GM15510 (cell line): ENCODE measurements around the gene ZNF668.

Source experiments
- POLR2A ChIP-seq: IDR thresholded peaks from 3 replicates; pipeline ENCODE4 v1.6.1; 2011; ENCODE audit warnings: borderline replicate concordance; ENCODE audit not compliant: insufficient read length; ENCODE audit errors: extremely low read depth

The ZNF668 gene

GRCh38 chr16:31087481-31087880, 13.4 kb upstream of the ZNF668 start:
- TF ChIP-seq POLR2A, result no peak

- no peak for TF ChIP-seq POLR2A
Measured at GRCh38 chr16:31086629-31086906, 12.5 kb upstream of the ZNF668 start.

DNA sequence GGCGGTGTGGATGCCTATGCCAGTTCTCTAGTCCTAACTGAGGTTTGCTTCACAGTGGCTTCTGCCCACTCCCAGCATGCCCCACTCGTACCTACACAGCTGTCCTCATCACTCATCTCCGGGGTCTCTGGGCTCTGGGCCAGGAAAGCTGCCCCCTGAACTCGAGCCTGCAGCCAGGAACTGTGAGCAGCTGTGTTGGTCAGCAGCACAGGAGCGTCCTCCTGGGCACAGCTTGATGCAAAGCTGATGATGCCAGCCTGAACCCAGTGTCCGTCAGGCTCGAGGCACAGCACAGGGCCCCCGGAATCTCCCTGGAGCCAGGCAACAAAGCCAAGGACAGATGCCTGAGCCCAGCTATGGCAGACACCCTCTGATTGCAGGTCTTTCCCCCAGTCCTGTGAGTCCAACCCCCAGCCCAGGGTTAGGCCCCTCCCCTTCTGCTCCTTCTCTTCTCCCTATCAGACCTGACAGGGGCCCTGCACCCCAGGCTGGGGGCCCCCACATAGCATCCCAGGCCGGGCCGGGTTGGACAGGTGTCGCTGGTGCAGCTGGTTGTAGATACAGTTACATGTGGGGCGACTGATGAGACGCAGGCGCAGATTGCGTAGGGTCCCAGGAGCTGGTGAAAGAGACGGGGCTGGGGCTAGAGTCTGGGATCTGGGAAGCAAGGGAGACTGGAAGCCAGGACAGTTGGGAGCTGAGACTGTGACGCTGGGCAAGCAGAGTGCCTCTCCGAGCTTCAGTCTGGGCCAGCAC, 12.0 kb upstream of the ZNF668 start:
- TF ChIP-seq POLR2A, result no peak

- no peak for TF ChIP-seq POLR2A
Measured at GRCh38 chr16:31085411-31085810, 11.4 kb upstream of the ZNF668 start.

GRCh38 chr16:31084584-31085302, 10.7 kb upstream of the ZNF668 start:
- TF ChIP-seq POLR2A, result no peak

GRCh38 chr16:31083981-31084380, 9.9 kb upstream of the ZNF668 start:
- no peak for TF ChIP-seq POLR2A

- TF ChIP-seq POLR2A, result no peak
Measured at GRCh38 chr16:31083556-31083955, 9.5 kb upstream of the ZNF668 start.

DNA sequence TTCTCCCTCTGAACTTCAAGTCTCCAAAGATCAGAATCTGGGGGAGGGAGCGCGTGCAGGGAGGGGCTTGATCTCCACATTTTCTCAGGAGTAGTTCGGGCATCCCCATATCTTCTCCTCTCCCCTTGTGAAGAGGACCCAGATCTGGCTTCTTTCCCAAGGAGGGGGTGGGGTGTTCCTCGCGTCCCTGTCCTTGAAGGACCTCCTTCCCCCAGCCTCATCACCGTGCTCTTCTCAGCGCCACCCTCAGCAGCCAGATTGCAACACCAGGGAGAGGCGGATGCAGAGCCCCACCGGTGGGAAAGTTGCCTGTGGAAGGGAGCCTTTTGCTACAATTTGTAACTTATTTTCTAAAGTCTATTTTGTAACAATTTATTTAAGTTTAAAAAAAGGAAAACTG, 9.0 kb upstream of the ZNF668 start:
- TF ChIP-seq POLR2A, result no peak

DNA sequence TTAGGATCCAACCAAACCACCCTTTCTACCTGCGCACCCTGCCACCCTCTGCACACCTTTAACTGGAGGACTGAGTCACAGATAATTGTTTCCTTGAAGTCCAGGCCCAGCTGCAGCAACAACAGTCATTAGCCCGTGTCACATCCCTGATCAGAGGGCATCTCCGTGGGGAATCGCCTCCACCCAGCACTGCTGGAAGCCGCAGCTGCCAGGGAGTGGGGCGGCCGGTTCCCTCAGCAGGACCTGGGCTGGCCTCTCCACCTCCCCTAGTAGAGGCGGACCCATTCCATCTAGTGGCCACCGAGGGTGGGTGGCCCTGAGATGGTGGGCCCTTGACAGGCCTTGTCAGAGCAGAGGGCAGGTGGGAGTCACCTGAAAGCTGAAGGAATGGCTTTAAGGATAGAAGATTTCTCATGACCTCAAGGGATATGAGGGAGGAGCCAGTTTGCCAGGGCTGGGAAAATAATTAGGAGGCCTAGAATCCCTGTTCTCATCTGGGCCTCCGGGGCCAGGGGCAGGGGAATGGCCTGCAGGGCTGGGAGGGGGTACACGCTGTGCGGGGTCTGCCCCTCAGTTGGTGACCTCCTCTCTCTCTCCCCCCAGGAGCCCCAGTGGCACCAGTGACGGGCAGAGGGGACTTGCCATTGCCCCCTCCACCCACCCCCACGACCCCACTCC, 8.5 kb upstream of the ZNF668 start:
- no peak for TF ChIP-seq POLR2A

DNA sequence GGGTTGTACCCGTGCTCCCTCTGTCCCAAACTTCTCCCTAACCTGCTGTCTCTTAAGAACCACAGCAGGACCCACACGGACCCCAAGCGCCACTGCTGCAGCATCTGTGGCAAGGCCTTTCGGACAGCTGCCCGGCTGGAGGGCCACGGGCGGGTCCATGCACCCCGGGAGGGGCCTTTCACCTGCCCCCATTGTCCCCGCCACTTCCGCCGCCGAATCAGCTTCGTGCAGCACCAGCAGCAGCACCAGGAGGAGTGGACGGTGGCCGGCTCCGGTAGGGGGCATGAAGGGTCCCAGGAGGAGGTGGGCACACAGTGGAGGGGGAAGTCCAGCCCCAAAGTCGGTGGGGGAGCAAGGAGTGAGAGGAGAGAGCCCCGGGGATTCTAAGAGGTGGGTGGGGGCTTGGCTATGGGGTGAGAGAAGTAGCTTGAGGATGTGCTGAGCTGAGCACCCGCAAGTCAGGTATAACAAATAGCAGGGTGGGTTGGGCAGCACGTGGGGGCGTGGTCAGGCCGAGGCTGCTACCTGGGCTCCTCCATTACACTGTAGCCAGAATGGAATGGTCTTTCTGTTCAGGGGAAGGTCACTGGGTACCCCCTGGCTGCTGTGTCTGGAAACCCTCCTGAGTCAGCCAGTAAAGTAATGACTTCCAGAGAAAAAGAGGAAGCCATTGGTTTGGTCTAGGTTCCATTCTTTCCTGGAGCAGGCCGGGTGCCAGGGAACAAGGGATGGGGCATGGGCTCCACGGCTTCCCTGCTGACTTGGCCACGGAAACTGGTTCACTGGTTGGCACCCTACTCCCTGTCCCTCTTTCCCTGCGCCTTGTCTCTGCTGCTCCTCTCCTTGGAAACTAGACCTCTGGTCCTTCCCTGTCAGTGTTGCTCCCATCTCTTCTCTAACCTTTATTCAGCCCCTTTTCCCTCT, 7.7 kb upstream of the ZNF668 start:
- TF ChIP-seq POLR2A, result no peak

- TF ChIP-seq POLR2A, result no peak
Measured at GRCh38 chr16:31080756-31081419, 6.8 kb upstream of the ZNF668 start.

DNA sequence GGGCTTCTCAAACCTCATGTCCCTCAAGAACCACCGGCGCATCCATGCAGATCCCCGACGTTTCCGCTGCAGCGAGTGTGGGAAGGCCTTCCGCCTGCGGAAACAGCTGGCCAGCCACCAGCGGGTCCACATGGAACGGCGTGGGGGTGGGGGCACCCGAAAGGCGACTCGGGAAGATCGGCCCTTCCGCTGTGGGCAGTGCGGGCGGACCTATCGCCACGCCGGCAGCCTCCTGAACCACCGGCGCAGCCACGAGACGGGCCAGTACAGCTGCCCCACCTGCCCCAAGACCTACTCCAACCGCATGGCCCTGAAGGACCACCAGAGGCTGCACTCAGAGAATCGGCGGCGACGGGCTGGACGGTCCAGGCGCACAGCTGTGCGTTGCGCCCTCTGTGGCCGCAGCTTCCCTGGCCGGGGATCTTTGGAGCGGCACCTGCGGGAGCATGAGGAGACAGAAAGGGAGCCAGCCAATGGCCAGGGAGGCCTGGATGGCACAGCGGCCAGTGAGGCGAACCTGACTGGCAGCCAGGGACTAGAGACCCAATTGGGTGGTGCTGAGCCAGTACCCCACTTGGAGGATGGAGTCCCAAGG, 6.1 kb upstream of the ZNF668 start:
- TF ChIP-seq POLR2A, result no peak

DNA sequence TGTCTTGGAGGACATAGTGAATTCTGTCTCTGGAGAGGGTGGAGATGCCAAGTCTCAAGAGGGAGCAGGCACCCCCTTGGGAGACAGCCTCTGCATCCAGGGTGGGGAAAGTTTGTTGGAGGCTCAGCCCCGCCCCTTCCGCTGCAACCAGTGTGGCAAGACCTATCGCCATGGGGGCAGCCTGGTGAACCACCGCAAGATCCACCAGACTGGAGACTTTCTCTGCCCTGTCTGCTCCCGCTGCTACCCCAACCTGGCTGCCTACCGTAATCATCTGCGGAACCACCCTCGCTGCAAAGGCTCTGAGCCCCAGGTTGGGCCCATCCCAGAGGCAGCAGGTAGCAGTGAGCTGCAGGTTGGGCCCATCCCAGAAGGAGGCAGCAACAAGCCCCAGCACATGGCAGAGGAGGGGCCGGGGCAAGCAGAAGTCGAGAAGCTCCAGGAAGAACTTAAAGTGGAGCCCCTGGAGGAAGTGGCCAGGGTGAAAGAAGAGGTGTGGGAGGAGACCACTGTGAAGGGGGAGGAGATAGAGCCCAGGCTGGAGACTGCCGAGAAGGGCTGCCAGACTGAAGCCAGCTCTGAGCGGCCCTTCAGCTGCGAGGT, 5.4 kb upstream of the ZNF668 start:
- no peak for TF ChIP-seq POLR2A
